Measurements from ENCODE around the gene CTNNA3.

CTNNA3 gene

DNA sequence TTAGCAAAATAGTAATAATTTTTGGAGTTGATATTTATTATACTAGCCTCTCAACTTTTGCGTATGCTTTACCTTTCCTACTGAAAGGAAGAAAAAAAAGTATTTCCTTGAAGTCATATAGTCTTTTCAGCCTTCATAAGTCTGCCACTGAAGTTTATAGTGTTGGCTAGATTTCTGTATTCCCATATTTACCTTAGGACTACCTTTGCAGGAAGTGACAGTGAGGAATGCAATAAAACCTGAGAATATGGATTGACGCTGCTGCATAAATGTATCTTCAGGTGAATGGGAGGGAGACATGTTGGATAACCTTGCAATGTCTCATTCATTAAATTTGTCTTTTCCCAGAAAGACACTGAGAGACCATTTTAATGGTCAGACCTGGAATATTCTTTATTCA is 776.7 kb downstream of the CTNNA3 start:
- in situ Hi-C loops (cut with HindIII; ENCODE audit: low sequenced_read_pairs): no loop called here

DNA sequence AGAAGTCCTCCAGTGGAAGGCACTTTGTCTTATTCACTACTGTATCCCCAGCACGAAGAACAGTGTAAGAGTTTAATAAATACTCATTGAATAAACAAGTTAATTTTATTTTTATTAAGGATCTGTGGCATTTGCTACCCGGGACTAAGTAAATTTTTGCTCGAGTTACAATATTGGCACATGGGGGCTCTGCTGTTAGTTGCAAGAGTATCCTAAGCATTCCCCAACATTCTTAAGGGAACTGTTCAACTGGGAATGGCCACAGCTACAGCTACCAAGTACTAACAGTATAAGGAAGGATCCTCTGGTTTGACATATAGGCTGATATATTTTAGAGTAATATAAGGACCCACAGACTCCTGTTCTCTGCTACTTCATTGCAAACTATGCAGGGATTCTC is 778.9 kb downstream of the CTNNA3 start:
- in situ Hi-C loops (cut with HindIII; ENCODE audit: low sequenced_read_pairs): no loop called here

DNA sequence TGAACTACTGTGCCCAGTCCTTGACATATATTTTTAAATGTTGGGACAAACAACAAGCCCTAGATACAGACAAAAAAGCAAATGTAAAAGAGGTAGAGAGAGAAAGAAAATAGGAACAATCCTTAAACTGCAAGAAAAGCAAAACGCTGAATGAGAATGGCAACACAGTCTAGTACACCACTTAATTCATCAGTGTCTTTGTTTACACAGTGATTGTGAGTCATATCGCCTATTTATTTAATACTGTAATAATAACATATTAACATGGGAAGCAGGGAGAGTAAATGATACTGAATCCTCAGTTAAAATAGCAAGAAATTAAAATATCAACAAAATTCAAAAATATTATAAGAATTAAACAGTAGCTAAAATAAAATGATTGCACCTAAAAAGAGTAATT is 780.0 kb downstream of the CTNNA3 start:
- in situ Hi-C loops (cut with HindIII; ENCODE audit: low sequenced_read_pairs): no loop called here

DNA sequence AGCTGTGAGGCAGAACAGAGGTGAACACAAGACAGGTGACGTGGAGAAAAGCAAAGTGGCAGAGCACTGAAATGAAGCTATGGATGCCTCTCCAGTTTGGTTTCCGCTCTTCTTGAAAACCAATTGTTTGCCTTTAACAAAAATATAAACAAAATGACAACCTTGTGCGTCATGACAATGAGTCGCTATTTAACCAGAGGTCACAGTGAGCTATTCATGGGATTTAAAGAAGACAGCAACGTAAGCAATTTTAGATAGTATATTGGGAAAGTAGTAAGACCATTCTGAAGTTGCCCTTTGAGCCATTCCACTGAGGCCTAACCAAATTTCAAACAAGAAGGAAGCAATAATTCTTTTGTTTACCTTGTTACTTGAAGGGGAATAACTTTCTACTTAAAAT is 785.3 kb downstream of the CTNNA3 start:
- in situ Hi-C loops (cut with HindIII; ENCODE audit: low sequenced_read_pairs): no loop called here

DNA sequence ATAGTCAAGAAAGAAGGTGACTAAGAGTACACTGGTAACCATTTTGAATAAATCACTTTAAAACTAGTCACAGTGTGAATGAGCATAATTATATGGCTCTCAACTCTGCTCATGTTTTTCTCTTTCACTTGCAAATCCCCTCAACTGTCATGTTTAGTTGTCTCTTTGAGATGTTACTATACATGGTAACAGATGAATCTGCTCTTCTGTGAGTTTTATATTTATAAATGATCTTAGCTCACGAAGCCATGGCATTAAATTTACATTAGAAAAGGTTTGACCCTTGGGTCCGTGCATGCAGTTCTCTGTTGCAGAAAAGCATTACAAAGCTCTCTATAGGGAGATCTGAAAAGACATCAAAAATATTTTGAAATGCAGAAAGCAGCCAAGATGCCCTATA is 803.1 kb downstream of the CTNNA3 start:
- in situ Hi-C loops (cut with HindIII; ENCODE audit: low sequenced_read_pairs): no loop called here

DNA sequence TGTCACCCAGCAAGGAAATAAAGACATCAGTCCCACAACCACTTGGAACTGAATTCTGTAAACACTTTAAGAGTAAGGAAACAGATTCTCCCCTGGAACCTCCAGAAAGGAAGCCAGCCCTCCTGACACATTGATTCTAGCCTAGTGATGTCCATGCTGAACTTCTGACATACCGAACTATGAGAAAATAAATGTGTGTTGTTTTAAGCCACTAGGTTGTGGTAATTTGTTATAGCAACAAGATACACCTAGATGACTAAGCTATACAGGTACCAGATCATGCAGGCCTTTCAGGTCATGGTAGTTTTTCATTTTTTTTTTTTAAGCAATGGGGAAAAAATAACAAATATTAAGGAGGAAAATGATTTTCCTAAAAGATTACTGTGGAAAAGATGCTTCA is 807.8 kb downstream of the CTNNA3 start:
- in situ Hi-C loops (cut with HindIII; ENCODE audit: low sequenced_read_pairs): no loop called here

DNA sequence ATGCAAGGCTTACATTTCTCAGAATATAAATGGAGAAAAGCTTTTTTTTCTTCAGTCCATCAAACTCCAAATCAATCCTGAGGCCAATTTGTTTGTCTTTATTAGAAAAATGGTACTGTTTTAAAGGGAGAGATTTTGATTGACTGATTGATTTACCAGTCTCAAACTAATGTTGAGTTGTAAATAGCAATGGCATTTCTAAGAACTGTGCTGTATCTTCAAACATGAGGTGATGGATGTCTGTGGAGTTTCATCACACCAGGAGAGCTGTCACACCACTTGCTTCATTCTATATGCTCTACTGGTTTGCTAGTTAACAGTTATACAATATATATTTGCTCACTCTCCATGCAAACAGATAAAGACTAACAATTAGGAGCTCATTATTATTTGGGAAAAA is 809.1 kb downstream of the CTNNA3 start:
- in situ Hi-C loops (cut with HindIII; ENCODE audit: low sequenced_read_pairs): no loop called here

DNA sequence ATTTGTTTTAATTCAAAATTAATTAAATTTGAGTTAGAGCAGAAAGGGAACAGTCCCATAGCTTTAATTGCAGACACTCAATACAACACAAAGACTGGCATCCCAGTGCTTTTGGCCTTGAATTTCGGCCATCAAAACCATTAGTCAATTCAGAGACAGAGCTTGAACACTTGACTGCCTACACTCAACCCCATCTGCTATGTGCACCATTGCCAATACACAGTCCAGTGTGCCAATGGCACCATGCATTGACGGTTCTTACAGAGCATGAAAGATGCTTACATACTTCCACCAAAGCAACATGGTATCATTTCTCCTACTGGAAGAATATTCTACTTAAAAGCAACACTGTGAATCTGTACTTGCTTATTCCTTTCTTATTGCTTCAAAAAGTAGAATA is 813.7 kb downstream of the CTNNA3 start:
- in situ Hi-C loops (cut with HindIII; ENCODE audit: low sequenced_read_pairs): no loop called here

DNA sequence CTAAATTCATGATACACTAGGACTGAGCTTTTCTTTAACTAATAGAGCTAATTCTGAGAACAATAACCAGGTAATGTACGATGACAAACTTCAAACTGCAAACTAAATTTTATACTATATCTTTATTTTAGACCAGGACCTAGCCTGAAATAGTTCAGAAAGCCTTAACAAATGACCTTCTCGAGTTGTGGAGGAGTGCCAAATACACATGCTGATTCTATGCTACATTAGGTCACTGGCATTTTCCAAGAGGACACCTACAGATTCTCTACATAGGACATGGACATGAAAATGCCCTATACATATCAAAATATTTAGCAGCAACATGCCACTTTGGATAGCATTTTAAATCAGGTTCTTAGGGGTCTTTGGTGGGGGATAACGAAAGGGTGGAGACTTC is 814.2 kb downstream of the CTNNA3 start:
- in situ Hi-C loops (cut with HindIII; ENCODE audit: low sequenced_read_pairs): no loop called here

DNA sequence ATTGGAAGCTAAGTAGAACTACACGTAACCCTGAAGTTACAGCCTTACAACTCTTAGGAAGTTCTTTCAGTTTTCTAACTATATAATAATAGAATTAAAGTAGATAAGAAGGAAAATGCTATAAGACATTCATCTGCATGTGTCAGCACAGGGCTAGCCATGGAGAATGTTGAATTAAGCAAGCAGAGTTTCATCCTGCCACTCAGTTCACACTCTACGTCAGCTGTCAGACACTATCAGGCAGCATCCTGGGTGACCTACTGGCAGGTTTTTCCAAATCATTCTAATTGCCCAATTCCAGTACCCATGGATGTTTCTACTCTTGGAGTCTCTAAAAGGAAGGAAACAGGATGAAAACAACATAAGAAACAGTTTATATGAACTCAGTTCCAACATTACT is 815.2 kb downstream of the CTNNA3 start:
- in situ Hi-C loops (cut with HindIII; ENCODE audit: low sequenced_read_pairs): no loop called here

DNA sequence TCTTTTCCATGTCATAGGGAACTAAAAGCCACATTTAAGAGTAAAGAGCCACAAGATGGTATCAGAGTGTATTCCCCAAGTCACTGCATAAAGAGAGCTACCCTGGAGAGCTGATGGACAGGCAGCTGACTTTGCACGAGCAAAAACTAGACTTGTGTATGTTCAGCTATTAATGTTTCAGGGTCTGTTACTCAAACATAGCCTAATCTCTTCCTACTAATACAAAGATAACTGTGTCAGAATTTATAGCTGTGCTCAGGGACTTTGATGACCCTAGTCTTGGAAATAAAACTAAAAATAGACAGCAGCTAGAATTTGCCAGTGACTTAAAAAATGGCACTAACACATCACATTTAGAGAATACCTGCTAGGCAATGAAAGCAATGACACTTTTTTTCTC is 815.7 kb downstream of the CTNNA3 start:
- in situ Hi-C loops (cut with HindIII; ENCODE audit: low sequenced_read_pairs): no loop called here

DNA sequence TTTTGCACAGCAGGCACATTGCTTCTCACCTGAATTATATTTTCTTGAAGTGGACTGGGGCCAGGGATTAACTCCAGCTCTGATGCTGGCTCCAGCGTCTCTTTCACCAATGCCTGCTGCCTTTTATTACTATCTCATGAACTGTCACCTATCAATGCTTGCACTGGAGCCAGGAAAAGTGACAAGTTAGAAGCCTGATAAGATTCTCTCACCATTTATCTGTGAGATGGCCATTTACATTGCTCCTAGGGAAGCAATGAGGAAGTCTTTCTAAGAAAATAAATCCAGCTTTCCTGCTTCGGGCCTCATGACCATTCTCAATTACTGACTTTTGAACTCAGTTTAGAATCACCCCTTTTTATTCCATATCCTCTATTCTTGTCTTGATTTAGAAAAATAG is 818.6 kb downstream of the CTNNA3 start:
- in situ Hi-C loops (cut with HindIII; ENCODE audit: low sequenced_read_pairs): no loop called here

DNA sequence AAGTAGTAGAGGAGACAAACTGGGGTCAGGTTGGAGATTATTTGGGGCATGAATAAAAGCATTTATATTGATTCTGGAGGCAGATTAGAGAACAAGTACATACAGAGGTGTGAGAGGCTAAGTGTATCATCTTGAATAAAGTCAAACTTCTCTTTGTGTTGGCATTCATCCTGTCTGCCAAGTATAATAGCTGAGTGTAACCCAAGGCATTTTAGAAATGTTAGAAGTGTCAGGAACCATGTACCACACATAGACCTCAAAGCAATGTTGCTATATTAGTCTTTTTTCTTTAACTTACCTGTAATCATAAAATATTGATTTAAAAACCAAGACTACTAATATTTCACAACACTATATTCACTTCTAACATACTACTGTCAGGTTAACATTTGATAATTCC is 826.4 kb downstream of the CTNNA3 start:
- in situ Hi-C loops (cut with HindIII; ENCODE audit: low sequenced_read_pairs): no loop called here

DNA sequence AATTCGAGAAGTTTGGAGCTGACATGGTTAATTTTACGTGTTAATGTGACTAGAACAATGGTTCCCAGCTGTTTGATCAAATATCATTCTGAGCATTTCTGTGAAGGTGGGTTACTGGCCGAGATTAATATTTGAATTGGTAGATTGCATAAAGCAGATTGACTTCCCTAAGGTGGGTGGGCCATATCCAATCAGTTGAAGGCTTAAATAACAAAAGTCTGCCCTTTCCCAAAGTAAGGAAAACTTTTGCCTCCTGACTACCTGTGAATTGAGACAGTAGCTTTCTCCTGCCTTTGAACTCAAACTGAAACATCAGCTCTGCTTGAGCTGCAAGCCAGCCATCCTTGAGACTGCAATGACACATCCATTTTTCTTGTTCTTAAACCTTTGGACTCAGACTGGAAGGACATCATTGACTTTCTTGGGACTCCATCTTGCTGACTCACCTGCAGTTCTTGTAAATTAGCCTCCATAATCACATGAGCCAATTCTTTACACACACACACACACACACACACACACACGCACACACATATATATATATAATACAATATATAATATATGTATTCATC is 833.2 kb downstream of the CTNNA3 start:
- in situ Hi-C loops (cut with HindIII; ENCODE audit: low sequenced_read_pairs): no loop called here

DNA sequence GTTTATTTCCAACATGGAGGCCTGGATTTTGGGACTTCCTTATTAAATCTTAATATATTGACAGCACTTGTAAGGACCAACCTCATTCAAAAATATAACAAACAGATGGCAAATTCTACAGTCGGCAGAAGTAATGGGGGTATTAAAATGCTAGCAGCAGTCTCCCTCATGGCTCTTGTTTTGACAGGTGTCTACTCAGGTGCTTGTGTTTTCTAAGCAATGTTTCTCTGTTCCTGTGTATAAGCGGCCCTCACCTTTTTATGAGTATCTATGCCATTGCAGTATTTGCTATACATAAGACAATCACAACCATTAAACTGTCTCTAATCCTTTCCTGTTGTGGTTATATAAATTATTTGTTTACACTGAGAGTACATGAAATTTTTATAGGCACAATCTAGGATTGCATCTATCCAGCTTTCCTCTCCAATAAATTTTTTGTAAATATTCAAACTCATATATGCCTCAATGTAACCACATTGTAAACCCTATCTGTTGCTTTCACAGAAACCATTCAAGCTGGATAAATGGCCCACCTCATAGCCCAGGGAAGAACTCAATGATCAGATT is 835.5 kb downstream of the CTNNA3 start:
- in situ Hi-C loops (cut with HindIII; ENCODE audit: low sequenced_read_pairs): no loop called here

DNA sequence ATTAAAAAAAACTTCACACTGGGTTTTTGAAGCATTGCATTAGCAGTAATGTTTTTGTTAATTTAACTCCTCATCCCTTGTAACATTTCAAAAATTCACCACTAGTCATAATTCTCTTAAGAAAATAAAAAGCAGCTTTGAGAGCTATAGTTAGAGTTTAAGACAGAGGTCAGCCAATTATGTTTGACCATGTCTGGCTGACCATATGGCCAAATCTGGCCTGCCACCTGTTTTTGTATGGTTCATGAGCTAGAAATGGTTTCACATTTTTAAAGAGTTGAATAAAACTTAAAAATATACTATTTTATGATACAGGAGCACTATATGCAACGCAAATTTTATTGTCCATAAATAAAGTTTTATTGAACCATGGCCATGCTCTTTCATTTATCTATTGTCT is 843.2 kb downstream of the CTNNA3 start:
- in situ Hi-C loops (cut with HindIII; ENCODE audit: low sequenced_read_pairs): no loop called here

DNA sequence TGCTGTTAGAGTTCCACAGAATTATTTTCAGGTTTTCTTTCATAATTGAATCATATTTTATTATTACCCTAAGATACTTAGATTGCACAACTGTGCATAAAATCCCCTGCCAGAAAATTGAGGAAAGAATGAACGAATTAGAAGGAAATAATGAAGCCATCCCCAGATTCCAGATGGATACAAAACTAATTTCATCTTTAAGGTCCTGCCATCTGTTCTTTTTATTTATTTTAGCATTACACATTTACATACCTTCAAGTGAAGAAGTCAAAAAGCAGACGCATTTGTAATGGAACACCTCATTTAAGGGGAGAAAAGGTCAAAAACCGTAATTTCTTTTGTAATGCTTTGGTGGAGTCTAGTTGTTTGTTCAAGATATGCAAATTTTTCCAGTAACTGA is 847.1 kb downstream of the CTNNA3 start:
- in situ Hi-C loops (cut with HindIII; ENCODE audit: low sequenced_read_pairs): no loop called here

DNA sequence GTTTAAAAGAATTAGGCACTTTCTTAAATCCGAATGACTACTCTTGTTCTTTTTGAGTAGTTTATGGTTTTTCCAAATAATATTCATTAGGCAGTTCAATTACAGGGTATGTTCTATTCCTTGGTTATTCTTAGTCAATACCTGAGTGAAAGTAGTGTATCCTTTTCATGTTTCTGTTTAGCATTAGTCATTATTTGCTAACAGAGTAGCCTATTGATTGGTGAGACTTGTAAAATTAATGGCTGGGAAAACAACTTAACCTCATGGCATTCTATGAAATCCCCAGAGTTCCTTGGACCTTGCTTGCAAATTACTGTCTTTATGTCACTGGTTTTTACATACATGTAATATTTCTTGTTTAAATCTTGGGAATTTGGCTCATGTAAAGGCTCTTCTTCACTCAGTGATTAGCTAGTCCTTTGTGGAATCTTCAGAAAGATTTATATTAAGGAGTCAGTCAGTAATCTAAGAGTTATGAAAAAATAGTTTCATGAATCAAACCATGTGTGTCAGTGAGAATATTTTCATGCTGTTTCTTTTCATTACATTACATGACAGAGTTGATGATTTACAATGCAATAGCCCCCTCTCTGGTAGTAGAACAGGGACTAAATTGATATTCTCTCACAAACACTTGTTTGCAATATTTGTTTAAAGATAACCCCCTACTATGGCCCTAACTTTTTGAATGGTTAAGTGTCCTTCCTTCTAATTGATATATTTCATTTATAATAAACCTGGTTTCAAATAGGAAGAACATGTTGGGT is 851.6 kb downstream of the CTNNA3 start:
- in situ Hi-C loops (cut with HindIII; ENCODE audit: low sequenced_read_pairs): no loop called here

DNA sequence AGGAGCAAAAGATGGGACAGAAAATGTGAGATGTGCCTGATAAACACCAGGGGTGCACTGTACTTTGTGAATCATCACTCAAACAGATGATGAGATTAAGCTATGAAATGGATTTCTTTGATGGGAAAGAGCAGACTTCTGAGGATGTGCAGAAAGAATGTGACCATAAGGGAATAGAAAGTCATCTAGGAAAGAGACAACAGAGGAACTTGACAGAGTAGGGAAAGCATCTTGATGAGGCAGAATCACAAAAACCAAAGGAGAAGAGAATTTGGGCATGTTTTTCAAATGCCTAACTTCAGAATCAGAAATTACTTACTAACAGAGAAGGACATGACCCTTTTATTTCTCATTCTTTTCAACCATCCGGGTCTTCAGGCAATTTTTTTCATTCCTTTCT is 852.6 kb downstream of the CTNNA3 start:
- in situ Hi-C loops (cut with HindIII; ENCODE audit: low sequenced_read_pairs): no loop called here

DNA sequence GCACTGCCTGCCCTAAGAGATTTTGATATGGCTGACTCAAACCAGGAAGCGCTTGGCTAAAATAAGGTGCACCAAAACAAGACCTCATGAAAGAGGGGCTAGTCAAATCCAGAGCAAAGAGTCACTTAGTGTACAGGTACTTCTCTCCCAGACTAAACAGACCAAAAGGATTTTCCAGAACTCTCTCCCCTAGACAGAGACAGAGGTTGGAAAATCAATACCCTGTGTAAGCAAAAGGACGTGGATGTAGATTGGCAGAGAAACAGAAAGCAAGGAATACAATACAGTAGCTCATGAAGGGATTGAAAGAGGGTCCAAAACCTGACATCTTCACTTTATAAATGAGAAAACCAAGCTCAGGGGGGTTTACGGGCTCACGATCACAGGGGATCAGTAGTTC is 853.1 kb downstream of the CTNNA3 start:
- in situ Hi-C loops (cut with HindIII; ENCODE audit: low sequenced_read_pairs): no loop called here

DNA sequence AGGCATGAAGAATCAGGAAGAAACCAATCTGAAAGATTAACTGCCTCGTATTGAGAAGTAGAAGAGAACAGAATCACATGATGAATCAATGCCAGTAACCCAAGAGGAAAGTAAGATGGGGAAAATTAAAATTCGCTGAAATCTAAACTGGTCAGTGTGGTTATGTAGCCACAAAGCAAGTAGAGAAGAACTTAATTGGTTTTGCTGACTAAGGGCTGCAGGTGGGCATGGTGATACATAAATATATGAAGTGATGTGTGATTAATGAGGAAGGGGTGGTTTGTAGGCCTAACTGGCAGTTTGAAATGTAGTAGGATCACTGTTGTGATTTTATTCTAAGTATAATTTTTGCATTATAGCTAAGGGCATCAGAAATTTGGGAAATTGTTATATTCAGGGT is 853.6 kb downstream of the CTNNA3 start:
- in situ Hi-C loops (cut with HindIII; ENCODE audit: low sequenced_read_pairs): no loop called here

DNA sequence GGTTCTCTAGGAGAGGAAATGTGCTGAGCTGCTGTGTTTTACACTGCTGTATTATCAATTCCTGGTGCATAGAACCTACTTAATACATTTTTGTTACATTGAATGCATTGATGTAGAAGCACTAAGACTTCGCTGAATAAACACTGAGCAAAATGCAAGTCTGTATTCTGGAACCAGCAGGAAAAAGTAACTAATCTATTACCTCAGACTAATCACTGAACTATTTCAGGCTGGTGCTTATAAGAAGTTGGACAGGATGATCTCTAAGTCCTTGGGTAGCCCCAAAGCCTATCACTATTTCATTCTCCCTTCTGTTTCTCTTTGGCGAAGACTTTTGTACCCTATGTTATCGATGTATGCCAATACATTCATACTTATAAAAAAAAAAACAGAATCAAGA is 857.3 kb downstream of the CTNNA3 start:
- in situ Hi-C loops (cut with HindIII; ENCODE audit: low sequenced_read_pairs): no loop called here

DNA sequence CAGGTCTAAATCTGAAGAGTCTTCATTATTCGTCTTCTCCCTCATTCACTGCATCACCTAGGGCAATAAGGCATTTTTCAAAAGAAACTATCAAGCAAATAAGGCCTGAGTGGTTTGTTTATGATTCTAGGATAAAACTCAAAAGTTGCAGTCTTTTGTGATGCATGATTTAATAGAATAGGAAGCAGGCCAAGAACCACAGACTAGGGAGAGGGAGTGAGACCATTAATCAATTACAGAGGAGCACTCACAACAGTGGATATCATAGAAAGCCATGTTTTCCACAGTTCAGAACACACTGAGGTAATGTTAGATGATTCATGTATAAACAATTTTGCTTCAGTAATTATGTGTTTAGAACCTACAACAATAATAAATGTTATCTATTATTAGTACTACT is 858.0 kb downstream of the CTNNA3 start:
- in situ Hi-C loops (cut with HindIII; ENCODE audit: low sequenced_read_pairs): no loop called here
